ENCODE results near the gene PSAP.

PSAP gene

GRCh38 chr10:71817831-71818655 lies 33.0 kb downstream of the PSAP start:
- H3K4me3 ChIP-seq (ENCODE audit: insufficient read depth, low read length, poor library complexity, severe bottlenecking), result no peak overlapping the region
- H3K36me3 ChIP-seq (ENCODE audit: low read length), result no peaks in the 10 kb centered on the region

GRCh38 chr10:71816936-71817618 lies 34.0 kb downstream of the PSAP start:
- Histone ChIP-seq H3K4me3 (ENCODE audit: insufficient read depth, low read length, poor library complexity, severe bottlenecking) (no peak overlapping the region), H4K20me1 (ENCODE audit: low read depth, low read length) (no peaks in the 10 kb centered on the region), H3K36me3 (ENCODE audit: low read length) (no peaks in the 10 kb centered on the region), H3K4me2 (ENCODE audit: low read depth, low read length, poor library complexity, severe bottlenecking) (no peak overlapping the region), H3K9me2 (replicated peaks; ENCODE audit: insufficient read depth, low read length) (no peaks in the 10 kb centered on the region), H3K9me3 (ENCODE audit: insufficient read depth, low read length) (no peaks in the 10 kb centered on the region), H3K27ac (ENCODE audit: low read depth, low read length) (no peak overlapping the region), H2AFZ (ENCODE audit: low read depth, low read length, severe bottlenecking) (no peak overlapping the region), H3F3A (ENCODE audit: insufficient read depth) (no peaks in the 10 kb centered on the region), H3K9ac (ENCODE audit: low read length) (no peak overlapping the region), H3K27me3 (ENCODE audit: low read length) (no peaks in the 10 kb centered on the region), H3K79me2 (ENCODE audit: insufficient read depth, low read length) (no peaks in the 10 kb centered on the region)
- TF ChIP-seq CTCF (IDR thresholded peaks at IDR 0.05; ENCODE audit: insufficient read depth, low read length, poor library complexity, severe bottlenecking) (no peak), EZH2phosphoT487 (conservative IDR thresholded peaks at IDR 0.05; ENCODE audit: low read length) (no peak)

More at GRCh38 chr10:71817831-71818655, 33.0 kb downstream of the PSAP start:
- H3K9me2 ChIP-seq (replicated peaks; ENCODE audit: insufficient read depth, low read length), result no peaks in the 10 kb centered on the region
- H3K79me2 ChIP-seq (ENCODE audit: insufficient read depth, low read length), result no peaks in the 10 kb centered on the region
- no peaks in the 10 kb centered on the region for H3F3A ChIP-seq (ENCODE audit: insufficient read depth)
- no peak for TF ChIP-seq EZH2phosphoT487 (conservative IDR thresholded peaks at IDR 0.05; ENCODE audit: low read length)
- TF ChIP-seq CTCF (IDR thresholded peaks at IDR 0.05; ENCODE audit: insufficient read depth, low read length, poor library complexity, severe bottlenecking), result no peak
- H3K9me3 ChIP-seq (ENCODE audit: insufficient read depth, low read length), result no peaks in the 10 kb centered on the region
- no peak overlapping the region for H3K27ac ChIP-seq (ENCODE audit: low read depth, low read length)
- no peak overlapping the region for H3K4me2 ChIP-seq (ENCODE audit: low read depth, low read length, poor library complexity, severe bottlenecking)
- no peak overlapping the region for H3K9ac ChIP-seq (ENCODE audit: low read length)
- no peak overlapping the region for H2AFZ ChIP-seq (ENCODE audit: low read depth, low read length, severe bottlenecking)
- no peaks in the 10 kb centered on the region for H3K27me3 ChIP-seq (ENCODE audit: low read length)
- no peaks in the 10 kb centered on the region for H4K20me1 ChIP-seq (ENCODE audit: low read depth, low read length)

GRCh38 chr10:71816421-71816851 lies 34.6 kb downstream of the PSAP start:
- Histone ChIP-seq H3K27ac (ENCODE audit: low read depth, low read length) (no peak overlapping the region), H2AFZ (ENCODE audit: low read depth, low read length, severe bottlenecking) (no peak overlapping the region), H3K27me3 (ENCODE audit: low read length) (no peaks in the 10 kb centered on the region), H3K4me2 (ENCODE audit: low read depth, low read length, poor library complexity, severe bottlenecking) (no peak overlapping the region), H3K9ac (ENCODE audit: low read length) (no peak overlapping the region), H3K9me2 (replicated peaks; ENCODE audit: insufficient read depth, low read length) (no peaks in the 10 kb centered on the region), H3F3A (ENCODE audit: insufficient read depth) (no peaks in the 10 kb centered on the region), H3K9me3 (ENCODE audit: insufficient read depth, low read length) (no peaks in the 10 kb centered on the region), H4K20me1 (ENCODE audit: low read depth, low read length) (no peaks in the 10 kb centered on the region), H3K79me2 (ENCODE audit: insufficient read depth, low read length) (no peaks in the 10 kb centered on the region), H3K36me3 (ENCODE audit: low read length) (no peaks in the 10 kb centered on the region), H3K4me3 (ENCODE audit: insufficient read depth, low read length, poor library complexity, severe bottlenecking) (no peak overlapping the region)
- no peak for TF ChIP-seq EZH2phosphoT487 (conservative IDR thresholded peaks at IDR 0.05; ENCODE audit: low read length)

Measured in SU-DHL-6 (cell line).